Thyroid gland (tissue), 4 donors: ENCODE data around the gene SLC35F3. TPM values are rescaled to one million over a fixed set of nuclear protein-coding genes. Genes with fewer than 3 reads are reported as not detected.

Experiments used
- DNase-seq, 2 donors: peaks; one replicate each; pipeline ENCODE4 v3.0.0-alpha.2; 2019
- H3K27ac ChIP-seq, 3 donors: fragments of 200-600 bp; sonication (generic); 1 replicate in 2 of 3; 2 replicates in 1 of 3; pipeline ENCODE4 v1.5.1; 2016 to 2019; ENCODE audit warnings: mild to moderate bottlenecking in 1 of 3, moderate library complexity in 1 of 3
- H3K27me3 ChIP-seq: fragments of 200-600 bp; sonication (generic); one replicate; pipeline ENCODE4 v1.5.1; 2019
- H3K36me3 ChIP-seq, 2 donors: fragments of 200-600 bp; sonication (generic); one replicate each; pipeline ENCODE4 v1.5.1; 2016 to 2019
- H3K4me1 ChIP-seq, 2 donors: fragments of 200-600 bp; sonication (generic); one replicate each; pipeline ENCODE4 v1.5.1; 2017 to 2019
- H3K4me3 ChIP-seq, 3 donors: fragments of 200-600 bp; sonication (generic); replicated peaks in 1 of 3; 1 replicate in 2 of 3; 2 replicates in 1 of 3; pipeline ENCODE4 v1.5.1; 2016; ENCODE audit warnings: mild to moderate bottlenecking in 1 of 3
- H3K9me3 ChIP-seq: fragments of 200-600 bp; sonication (generic); one replicate; pipeline ENCODE4 v1.5.1; 2017
- POLR2A ChIP-seq, 2 donors: fragments of 450-650 bp; IDR thresholded peaks; one replicate each; pipeline ENCODE4 v1.6.1; 2017; ENCODE audit warnings: antibody characterized with exemption in 2 of 2, mild to moderate bottlenecking in 2 of 2, moderate library complexity in 1 of 2
- WGBS, 2 donors: methylation state at CpG; one replicate each; pipeline ENCODE4 v1.1.5; 2017; 5-methylcytosine and 5-hydroxymethylcytosine counted together
- intact Hi-C: fragments of 100-400 bp; cut with DNase I; formaldehyde crosslinking; loops from one replicate; pipeline ENCODE4 v1.15.1; 2023
- total RNA-seq, 4 donors: library from RNA; depleted of rRNA; stranded (reverse); fragments of >200 nt; gene quantifications; one replicate each; pipeline ENCODE4 v1.2.3, GENCODE V29; 2016
- TF ChIP-seq, protein P1 (sequence below), 6 experiments: fragments of 200-600 bp in 3 of 6; fragments of 450-650 bp in 3 of 6; sonication (generic) in 3 of 6; IDR thresholded peaks; one replicate each; pipeline ENCODE4 v1.5.1; 2016 to 2019; ENCODE audit warnings: antibody characterized with exemption in 6 of 6, mild to moderate bottlenecking in 2 of 6, inconsistent platforms in 1 of 6, moderate library complexity in 1 of 6

Gene SLC35F3
- total RNA-seq, 4 donors from 2014 or later, result 0.89 to 1.9 (median 1.5) TPM; not detected in 1

DNA sequence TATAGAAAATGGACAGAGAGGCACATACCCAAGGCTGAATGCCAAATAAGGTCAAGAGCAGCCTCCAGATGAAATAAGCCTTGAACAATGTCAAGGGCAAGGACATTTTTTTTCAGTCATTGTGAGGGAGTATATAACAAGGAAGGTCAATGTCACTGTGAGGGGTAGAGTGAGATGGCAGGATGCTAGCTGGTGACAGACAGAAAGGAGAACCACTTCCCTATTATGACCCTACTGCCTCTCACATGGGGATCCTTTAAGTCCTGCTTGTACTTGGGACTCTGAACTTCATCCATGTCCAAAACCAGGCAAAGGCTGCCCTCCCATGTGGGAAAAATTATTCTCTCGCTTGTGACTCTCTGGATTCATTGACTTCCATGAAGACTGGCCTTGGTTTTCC, 349.3 kb downstream of the SLC35F3 start:
- no peak for TF ChIP-seq POLR2A (IDR thresholded peaks at IDR 0.05)
- TF ChIP-seq, protein P1, sequence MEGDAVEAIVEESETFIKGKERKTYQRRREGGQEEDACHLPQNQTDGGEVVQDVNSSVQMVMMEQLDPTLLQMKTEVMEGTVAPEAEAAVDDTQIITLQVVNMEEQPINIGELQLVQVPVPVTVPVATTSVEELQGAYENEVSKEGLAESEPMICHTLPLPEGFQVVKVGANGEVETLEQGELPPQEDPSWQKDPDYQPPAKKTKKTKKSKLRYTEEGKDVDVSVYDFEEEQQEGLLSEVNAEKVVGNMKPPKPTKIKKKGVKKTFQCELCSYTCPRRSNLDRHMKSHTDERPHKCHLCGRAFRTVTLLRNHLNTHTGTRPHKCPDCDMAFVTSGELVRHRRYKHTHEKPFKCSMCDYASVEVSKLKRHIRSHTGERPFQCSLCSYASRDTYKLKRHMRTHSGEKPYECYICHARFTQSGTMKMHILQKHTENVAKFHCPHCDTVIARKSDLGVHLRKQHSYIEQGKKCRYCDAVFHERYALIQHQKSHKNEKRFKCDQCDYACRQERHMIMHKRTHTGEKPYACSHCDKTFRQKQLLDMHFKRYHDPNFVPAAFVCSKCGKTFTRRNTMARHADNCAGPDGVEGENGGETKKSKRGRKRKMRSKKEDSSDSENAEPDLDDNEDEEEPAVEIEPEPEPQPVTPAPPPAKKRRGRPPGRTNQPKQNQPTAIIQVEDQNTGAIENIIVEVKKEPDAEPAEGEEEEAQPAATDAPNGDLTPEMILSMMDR (IDR thresholded peaks at IDR 0.05), result no peak
- intact Hi-C loops, result no loop called here
- Histone ChIP-seq H3K4me3 (no peak overlapping the region), H3K9me3 (no peaks in the 10 kb centered on the region), H3K36me3 (no peaks in the 10 kb centered on the region), H3K27ac (no peak overlapping the region), H3K4me1 (no peaks in the 10 kb centered on the region), H3K27me3 (no peaks in the 10 kb centered on the region)
- 97 to 100% methylated on average over 1 of the region's 1 CpG for WGBS, 2 donors
- DNase-seq, result no peak

DNA sequence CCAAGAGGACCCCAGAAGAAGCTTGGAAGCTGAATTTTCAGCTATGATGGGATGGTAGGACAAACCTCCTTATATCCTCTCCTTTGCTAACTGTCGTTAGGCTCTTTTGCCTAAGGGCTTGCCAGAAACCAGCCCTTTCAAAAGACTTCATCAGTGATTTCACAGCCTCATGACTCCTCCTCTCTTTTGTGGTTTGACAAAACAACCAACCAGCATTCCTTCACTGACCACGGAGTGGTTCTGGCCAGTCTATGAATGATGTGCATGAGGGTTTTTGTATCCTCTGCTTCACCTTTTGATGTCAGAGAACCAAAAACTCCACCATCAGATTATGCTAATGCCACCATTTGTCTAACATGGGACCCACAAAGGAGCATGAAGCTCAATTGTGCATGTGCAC, 351.9 kb downstream of the SLC35F3 start:
- no peak for DNase-seq
- no peaks in the 10 kb centered on the region for H3K4me1 ChIP-seq
- no peaks in the 10 kb centered on the region for H3K27me3 ChIP-seq
- no peak overlapping the region for H3K4me3 ChIP-seq
- no peak overlapping the region for H3K27ac ChIP-seq
- intact Hi-C loops, result no loop called here
- TF ChIP-seq POLR2A (IDR thresholded peaks at IDR 0.05), result no peak
- TF ChIP-seq, protein P1 (IDR thresholded peaks at IDR 0.05), result no peak
- 64 to 76% methylated on average over 2 of the region's 2 CpGs for WGBS, 2 donors
- H3K9me3 ChIP-seq, result no peaks in the 10 kb centered on the region
- H3K36me3 ChIP-seq, result no peaks in the 10 kb centered on the region

DNA sequence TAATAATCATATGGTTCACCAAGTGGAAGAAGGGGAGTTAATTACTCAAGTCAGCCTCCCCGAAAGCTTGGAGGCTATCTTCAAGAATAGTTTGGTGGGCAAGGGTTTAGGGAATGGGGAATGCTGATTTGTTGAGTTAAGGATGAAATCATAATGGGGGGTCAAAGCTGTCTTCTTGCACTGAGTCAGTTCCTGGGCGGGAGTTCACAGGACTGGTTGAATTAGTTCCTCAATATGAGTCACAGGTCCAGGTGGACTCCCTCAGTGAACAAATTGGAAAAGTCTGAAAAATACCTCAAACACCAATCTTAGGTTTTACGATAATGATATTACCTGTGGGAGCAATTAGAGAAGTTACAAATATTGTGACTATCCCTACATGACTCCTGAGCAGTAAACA, 353.6 kb downstream of the SLC35F3 start:
- DNase-seq, result no peak
- no peaks in the 10 kb centered on the region for H3K9me3 ChIP-seq
- no peak overlapping the region for H3K27ac ChIP-seq
- no peaks in the 10 kb centered on the region for H3K36me3 ChIP-seq
- no peaks in the 10 kb centered on the region for H3K4me1 ChIP-seq
- TF ChIP-seq POLR2A (IDR thresholded peaks at IDR 0.05), result no peak
- TF ChIP-seq, protein P1 (IDR thresholded peaks at IDR 0.05), result no peak
- 93 to 97% methylated on average over 3 of the region's 3 CpGs for WGBS, 2 donors
- no peak overlapping the region for H3K4me3 ChIP-seq
- intact Hi-C loops, result no loop called here
- H3K27me3 ChIP-seq, result no peaks in the 10 kb centered on the region

DNA sequence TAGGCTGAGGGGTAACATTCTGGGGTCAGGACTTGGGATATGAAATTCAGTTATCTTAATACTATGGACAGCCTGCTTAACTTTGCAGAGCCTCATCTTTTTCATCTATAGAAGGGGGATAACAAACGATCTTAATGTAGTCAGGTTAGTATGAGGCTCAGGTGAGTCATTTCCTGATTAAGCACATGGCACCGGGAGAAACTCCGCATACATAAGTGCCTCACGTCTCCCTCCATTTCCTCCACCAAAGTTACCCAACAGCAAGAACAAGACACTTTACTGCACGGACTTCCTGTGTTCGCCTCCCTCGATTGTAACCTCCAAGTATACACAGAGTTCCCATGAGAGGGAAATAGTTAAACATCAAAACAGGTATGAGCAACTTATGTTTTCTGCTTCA, 356.1 kb downstream of the SLC35F3 start:
- H3K4me1 ChIP-seq, result no peaks in the 10 kb centered on the region
- H3K27me3 ChIP-seq, result no peaks in the 10 kb centered on the region
- DNase-seq, result no peak
- H3K9me3 ChIP-seq, result no peaks in the 10 kb centered on the region
- 69 to 71% methylated on average over 7 of the region's 7 CpGs for WGBS, 2 donors
- intact Hi-C loops, result no loop called here
- no peaks in the 10 kb centered on the region for H3K36me3 ChIP-seq
- TF ChIP-seq, protein P1 (IDR thresholded peaks at IDR 0.05), result no peak
- TF ChIP-seq POLR2A (IDR thresholded peaks at IDR 0.05), result no peak
- no peak overlapping the region for H3K4me3 ChIP-seq
- no peak overlapping the region for H3K27ac ChIP-seq

DNA sequence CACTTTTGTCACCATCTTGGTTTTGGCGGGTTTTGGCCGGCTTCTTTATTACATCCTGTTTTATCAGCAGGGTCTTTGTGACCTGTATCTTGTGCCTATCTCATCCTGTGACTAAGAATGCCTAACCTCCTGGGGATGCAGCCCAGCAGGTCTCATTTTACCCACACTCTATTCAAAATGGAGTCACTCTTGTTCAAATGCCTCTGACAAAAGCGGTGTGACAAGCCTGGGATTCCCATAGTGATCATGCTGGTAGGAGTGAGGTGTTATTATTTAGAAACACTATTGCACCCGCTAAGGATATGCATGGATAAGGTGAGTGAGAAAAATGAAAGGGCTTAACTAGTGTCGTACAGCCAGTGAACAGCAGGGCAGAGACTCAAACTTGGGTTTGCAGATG, 357.1 kb downstream of the SLC35F3 start:
- H3K4me3 ChIP-seq, result no peak overlapping the region
- intact Hi-C loops, result no loop called here
- 79% methylated on average over 5 of the region's 5 CpGs for WGBS, 2 donors
- H3K27me3 ChIP-seq, result no peaks in the 10 kb centered on the region
- TF ChIP-seq, protein P1 (IDR thresholded peaks at IDR 0.05), result no peak
- no peak for TF ChIP-seq POLR2A (IDR thresholded peaks at IDR 0.05)
- no peaks in the 10 kb centered on the region for H3K4me1 ChIP-seq
- no peaks in the 10 kb centered on the region for H3K36me3 ChIP-seq
- DNase-seq, result no peak
- no peaks in the 10 kb centered on the region for H3K9me3 ChIP-seq
- no peak overlapping the region for H3K27ac ChIP-seq
